Measurements from ENCODE around the gene MROH8. TPM values are rescaled to one million over a fixed set of nuclear protein-coding genes. Genes with fewer than 3 reads are reported as not detected.

Gene MROH8
- total and polyA plus RNA-seq, 2 experiments from 2014 or later, result 0.63 to 0.68 TPM

DNA sequence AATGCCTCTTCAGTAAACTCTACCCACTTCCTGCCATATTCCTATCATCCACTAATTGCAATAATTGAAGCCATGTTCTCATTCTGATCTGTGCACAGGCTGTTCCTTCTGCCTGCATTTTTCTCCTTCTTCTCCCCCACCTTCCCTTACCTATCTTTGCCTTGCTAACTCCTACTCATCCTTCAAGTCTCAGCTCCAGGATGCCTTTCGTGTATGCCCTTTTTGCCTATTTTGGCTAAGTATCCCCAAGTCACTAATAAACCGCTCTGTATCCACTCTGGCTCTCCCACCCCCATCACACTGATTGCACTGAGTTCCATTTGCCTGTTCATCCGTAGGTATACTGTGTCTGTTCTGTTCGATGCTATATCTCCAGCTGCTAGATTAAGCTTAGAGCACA lies 6.5 kb downstream of the MROH8 start:
- Histone ChIP-seq H3K9me2 (ENCODE audit: insufficient read depth) (no peaks in the 10 kb centered on the region), H3F3A (replicated peaks; ENCODE audit: low read depth) (0 out of 2 replicates have a peak, but pooled peaks cover 1% of the 10 kb centered on the region), H3K4me2 (no peak overlapping the region), H4K20me1 (replicated peaks; ENCODE audit: insufficient read depth) (no peaks in the 10 kb centered on the region), H3K79me2 (replicated peaks; ENCODE audit: insufficient read depth) (no peaks in the 10 kb centered on the region), H3K27me3 (ENCODE audit: insufficient read depth) (no peaks in the 10 kb centered on the region), H3K36me3 (ENCODE audit: insufficient read depth) (no peaks in the 10 kb centered on the region), H3K4me1 (ENCODE audit: insufficient read depth) (no peaks in the 10 kb centered on the region), H3K4me3 (no peak overlapping the region), H2AFZ (no peak overlapping the region), H3K27ac (ENCODE audit: low read depth) (no peak overlapping the region)
- TF ChIP-seq ZNF331 (CRISPR knock-in tag; IDR thresholded peaks at IDR 0.05; ENCODE audit: low read depth) (no peak), ZNF114 (CRISPR knock-in tag; IDR thresholded peaks at IDR 0.05) (no peak), STAT1 (IDR thresholded peaks at IDR 0.05; ENCODE audit: unreplicated experiment) (no peak), EZH2 (IDR thresholded peaks at IDR 0.05; ENCODE audit: low read depth, unreplicated experiment) (no peak), POLR2AphosphoS5 (IDR thresholded peaks at IDR 0.05; ENCODE audit: low read depth) (no peak), CREB1 (CRISPR knock-in tag; IDR thresholded peaks at IDR 0.05; ENCODE audit: low read depth) (no peak), NANOG (IDR thresholded peaks at IDR 0.05; ENCODE audit: borderline replicate concordance) (no peak), EZH2phosphoT487 (IDR thresholded peaks at IDR 0.05; ENCODE audit: unreplicated experiment) (no peak), JUNB (IDR thresholded peaks at IDR 0.05; ENCODE audit: unreplicated experiment) (no peak)
- TF ChIP-seq, protein P1, sequence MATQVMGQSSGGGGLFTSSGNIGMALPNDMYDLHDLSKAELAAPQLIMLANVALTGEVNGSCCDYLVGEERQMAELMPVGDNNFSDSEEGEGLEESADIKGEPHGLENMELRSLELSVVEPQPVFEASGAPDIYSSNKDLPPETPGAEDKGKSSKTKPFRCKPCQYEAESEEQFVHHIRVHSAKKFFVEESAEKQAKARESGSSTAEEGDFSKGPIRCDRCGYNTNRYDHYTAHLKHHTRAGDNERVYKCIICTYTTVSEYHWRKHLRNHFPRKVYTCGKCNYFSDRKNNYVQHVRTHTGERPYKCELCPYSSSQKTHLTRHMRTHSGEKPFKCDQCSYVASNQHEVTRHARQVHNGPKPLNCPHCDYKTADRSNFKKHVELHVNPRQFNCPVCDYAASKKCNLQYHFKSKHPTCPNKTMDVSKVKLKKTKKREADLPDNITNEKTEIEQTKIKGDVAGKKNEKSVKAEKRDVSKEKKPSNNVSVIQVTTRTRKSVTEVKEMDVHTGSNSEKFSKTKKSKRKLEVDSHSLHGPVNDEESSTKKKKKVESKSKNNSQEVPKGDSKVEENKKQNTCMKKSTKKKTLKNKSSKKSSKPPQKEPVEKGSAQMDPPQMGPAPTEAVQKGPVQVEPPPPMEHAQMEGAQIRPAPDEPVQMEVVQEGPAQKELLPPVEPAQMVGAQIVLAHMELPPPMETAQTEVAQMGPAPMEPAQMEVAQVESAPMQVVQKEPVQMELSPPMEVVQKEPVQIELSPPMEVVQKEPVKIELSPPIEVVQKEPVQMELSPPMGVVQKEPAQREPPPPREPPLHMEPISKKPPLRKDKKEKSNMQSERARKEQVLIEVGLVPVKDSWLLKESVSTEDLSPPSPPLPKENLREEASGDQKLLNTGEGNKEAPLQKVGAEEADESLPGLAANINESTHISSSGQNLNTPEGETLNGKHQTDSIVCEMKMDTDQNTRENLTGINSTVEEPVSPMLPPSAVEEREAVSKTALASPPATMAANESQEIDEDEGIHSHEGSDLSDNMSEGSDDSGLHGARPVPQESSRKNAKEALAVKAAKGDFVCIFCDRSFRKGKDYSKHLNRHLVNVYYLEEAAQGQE (IDR thresholded peaks at IDR 0.05; ENCODE audit: unreplicated experiment), result no peak
- TF ChIP-seq, protein P2, sequence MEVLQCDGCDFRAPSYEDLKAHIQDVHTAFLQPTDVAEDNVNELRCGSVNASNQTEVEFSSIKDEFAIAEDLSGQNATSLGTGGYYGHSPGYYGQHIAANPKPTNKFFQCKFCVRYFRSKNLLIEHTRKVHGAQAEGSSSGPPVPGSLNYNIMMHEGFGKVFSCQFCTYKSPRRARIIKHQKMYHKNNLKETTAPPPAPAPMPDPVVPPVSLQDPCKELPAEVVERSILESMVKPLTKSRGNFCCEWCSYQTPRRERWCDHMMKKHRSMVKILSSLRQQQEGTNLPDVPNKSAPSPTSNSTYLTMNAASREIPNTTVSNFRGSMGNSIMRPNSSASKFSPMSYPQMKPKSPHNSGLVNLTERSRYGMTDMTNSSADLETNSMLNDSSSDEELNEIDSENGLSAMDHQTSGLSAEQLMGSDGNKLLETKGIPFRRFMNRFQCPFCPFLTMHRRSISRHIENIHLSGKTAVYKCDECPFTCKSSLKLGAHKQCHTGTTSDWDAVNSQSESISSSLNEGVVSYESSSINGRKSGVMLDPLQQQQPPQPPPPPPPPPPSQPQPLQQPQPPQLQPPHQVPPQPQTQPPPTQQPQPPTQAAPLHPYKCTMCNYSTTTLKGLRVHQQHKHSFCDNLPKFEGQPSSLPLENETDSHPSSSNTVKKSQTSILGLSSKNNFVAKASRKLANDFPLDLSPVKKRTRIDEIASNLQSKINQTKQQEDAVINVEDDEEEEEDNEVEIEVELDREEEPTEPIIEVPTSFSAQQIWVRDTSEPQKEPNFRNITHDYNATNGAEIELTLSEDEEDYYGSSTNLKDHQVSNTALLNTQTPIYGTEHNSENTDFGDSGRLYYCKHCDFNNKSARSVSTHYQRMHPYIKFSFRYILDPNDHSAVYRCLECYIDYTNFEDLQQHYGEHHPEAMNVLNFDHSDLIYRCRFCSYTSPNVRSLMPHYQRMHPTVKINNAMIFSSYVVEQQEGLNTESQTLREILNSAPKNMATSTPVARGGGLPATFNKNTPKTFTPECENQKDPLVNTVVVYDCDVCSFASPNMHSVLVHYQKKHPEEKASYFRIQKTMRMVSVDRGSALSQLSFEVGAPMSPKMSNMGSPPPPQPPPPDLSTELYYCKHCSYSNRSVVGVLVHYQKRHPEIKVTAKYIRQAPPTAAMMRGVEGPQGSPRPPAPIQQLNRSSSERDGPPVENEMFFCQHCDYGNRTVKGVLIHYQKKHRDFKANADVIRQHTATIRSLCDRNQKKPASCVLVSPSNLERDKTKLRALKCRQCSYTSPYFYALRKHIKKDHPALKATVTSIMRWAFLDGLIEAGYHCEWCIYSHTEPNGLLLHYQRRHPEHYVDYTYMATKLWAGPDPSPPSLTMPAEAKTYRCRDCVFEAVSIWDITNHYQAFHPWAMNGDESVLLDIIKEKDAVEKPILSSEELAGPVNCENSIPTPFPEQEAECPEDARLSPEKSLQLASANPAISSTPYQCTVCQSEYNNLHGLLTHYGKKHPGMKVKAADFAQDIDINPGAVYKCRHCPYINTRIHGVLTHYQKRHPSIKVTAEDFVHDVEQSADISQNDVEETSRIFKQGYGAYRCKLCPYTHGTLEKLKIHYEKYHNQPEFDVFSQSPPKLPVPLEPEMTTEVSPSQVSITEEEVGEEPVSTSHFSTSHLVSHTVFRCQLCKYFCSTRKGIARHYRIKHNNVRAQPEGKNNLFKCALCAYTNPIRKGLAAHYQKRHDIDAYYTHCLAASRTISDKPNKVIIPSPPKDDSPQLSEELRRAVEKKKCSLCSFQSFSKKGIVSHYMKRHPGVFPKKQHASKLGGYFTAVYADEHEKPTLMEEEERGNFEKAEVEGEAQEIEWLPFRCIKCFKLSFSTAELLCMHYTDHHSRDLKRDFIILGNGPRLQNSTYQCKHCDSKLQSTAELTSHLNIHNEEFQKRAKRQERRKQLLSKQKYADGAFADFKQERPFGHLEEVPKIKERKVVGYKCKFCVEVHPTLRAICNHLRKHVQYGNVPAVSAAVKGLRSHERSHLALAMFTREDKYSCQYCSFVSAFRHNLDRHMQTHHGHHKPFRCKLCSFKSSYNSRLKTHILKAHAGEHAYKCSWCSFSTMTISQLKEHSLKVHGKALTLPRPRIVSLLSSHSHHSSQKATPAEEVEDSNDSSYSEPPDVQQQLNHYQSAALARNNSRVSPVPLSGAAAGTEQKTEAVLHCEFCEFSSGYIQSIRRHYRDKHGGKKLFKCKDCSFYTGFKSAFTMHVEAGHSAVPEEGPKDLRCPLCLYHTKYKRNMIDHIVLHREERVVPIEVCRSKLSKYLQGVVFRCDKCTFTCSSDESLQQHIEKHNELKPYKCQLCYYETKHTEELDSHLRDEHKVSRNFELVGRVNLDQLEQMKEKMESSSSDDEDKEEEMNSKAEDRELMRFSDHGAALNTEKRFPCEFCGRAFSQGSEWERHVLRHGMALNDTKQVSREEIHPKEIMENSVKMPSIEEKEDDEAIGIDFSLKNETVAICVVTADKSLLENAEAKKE (CRISPR knock-in tag; IDR thresholded peaks at IDR 0.05), result no peak
- TF ChIP-seq, protein P3, sequence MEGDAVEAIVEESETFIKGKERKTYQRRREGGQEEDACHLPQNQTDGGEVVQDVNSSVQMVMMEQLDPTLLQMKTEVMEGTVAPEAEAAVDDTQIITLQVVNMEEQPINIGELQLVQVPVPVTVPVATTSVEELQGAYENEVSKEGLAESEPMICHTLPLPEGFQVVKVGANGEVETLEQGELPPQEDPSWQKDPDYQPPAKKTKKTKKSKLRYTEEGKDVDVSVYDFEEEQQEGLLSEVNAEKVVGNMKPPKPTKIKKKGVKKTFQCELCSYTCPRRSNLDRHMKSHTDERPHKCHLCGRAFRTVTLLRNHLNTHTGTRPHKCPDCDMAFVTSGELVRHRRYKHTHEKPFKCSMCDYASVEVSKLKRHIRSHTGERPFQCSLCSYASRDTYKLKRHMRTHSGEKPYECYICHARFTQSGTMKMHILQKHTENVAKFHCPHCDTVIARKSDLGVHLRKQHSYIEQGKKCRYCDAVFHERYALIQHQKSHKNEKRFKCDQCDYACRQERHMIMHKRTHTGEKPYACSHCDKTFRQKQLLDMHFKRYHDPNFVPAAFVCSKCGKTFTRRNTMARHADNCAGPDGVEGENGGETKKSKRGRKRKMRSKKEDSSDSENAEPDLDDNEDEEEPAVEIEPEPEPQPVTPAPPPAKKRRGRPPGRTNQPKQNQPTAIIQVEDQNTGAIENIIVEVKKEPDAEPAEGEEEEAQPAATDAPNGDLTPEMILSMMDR (conservative IDR thresholded peaks at IDR 0.05; ENCODE audit: low read depth in 2 of 2), result no peak
- TF ChIP-seq, protein P4, sequence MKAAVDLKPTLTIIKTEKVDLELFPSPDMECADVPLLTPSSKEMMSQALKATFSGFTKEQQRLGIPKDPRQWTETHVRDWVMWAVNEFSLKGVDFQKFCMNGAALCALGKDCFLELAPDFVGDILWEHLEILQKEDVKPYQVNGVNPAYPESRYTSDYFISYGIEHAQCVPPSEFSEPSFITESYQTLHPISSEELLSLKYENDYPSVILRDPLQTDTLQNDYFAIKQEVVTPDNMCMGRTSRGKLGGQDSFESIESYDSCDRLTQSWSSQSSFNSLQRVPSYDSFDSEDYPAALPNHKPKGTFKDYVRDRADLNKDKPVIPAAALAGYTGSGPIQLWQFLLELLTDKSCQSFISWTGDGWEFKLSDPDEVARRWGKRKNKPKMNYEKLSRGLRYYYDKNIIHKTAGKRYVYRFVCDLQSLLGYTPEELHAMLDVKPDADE (IDR thresholded peaks at IDR 0.05), result no peak
- Mint-ChIP-seq H3K9me3 (no peaks in the 10 kb centered on the region), H3K27ac (no peak overlapping the region), H3K4me1 (no peaks in the 10 kb centered on the region), H3K36me3 (ENCODE audit: low read depth) (no peaks in the 10 kb centered on the region), H3K27me3 (ENCODE audit: insufficient read depth, low read depth, poor library complexity) (no peaks in the 10 kb centered on the region), H3K4me3 (no peak overlapping the region)
- DNase-seq (ENCODE audit: low spot score) (no peak), ATAC-seq (no peak)
